Mesendoderm (in vitro differentiated cells): ENCODE results near the gene FADD.

ENCODE experiments used
- DNase-seq: peaks from one replicate; pipeline ENCODE4 v3.0.0; 2013
- H2AK5ac ChIP-seq: 2 replicates; pipeline ENCODE4 v1.6.1; 2013; ENCODE audit warnings: low read length, inconsistent platforms
- H2BK120ac ChIP-seq: 2 replicates; pipeline ENCODE4 v1.6.1; 2013; ENCODE audit warnings: low read depth, mild to moderate bottlenecking, low read length, moderate library complexity, mixed read lengths
- H2BK15ac ChIP-seq: replicated peaks from 2 replicates; pipeline ENCODE4 v1.6.1; 2013; ENCODE audit warnings: low read depth, mild to moderate bottlenecking, moderate library complexity
- H2BK5ac ChIP-seq: 2 replicates; pipeline ENCODE4 v1.6.1; 2013; ENCODE audit warnings: low read length, inconsistent platforms
- H3K18ac ChIP-seq: 2 replicates; pipeline ENCODE4 v1.6.1; 2013; ENCODE audit warnings: mild to moderate bottlenecking, low read length, mixed read lengths
- H3K23ac ChIP-seq: one replicate; pipeline ENCODE4 v1.6.1; 2013; ENCODE audit warnings: low read length
- H3K27ac ChIP-seq: 2 replicates; pipeline ENCODE4 v1.5.1; 2013; ENCODE audit warnings: low read depth, mild to moderate bottlenecking, inconsistent platforms, low read length, moderate library complexity
- H3K27me3 ChIP-seq: 2 replicates; pipeline ENCODE4 v1.6.1; 2013; ENCODE audit warnings: low read length, control low read depth, mild to moderate bottlenecking, inconsistent platforms; ENCODE audit not compliant: insufficient read depth, poor library complexity
- H3K36me3 ChIP-seq: 2 replicates; pipeline ENCODE4 v1.6.1; 2013; ENCODE audit warnings: low read length, inconsistent platforms; ENCODE audit not compliant: control insufficient read depth, insufficient read depth
- H3K4ac ChIP-seq: one replicate; pipeline ENCODE4 v1.6.1; 2013; ENCODE audit warnings: low read depth, mild to moderate bottlenecking, low read length, moderate library complexity
- H3K4me1 ChIP-seq: 2 replicates; pipeline ENCODE4 v1.6.1; 2013; ENCODE audit warnings: low read depth, low read length, inconsistent platforms; ENCODE audit not compliant: control insufficient read depth
- H3K4me2 ChIP-seq: 2 replicates; pipeline ENCODE4 v1.6.1; 2013; ENCODE audit warnings: low read length
- H3K4me3 ChIP-seq: 2 replicates; pipeline ENCODE4 v1.5.1; 2013; ENCODE audit warnings: mild to moderate bottlenecking, low read length
- H3K56ac ChIP-seq: one replicate; pipeline ENCODE4 v1.6.1; 2013; ENCODE audit warnings: low read length
- H3K79me1 ChIP-seq: 2 replicates; pipeline ENCODE4 v1.6.1; 2013; ENCODE audit warnings: low read length, inconsistent platforms
- H3K79me2 ChIP-seq: 2 replicates; pipeline ENCODE4 v1.6.1; 2013; ENCODE audit warnings: mild to moderate bottlenecking, low read length; ENCODE audit not compliant: control insufficient read depth, insufficient read depth
- H3K9ac ChIP-seq: 2 replicates; pipeline ENCODE4 v1.6.1; 2013; ENCODE audit warnings: low read length, inconsistent platforms
- H4K5ac ChIP-seq: one replicate; pipeline ENCODE4 v1.6.1; 2013; ENCODE audit warnings: low read length
- H4K8ac ChIP-seq: one replicate; pipeline ENCODE4 v1.6.1; 2013; ENCODE audit warnings: low read depth, mild to moderate bottlenecking, control low read depth, low read length, moderate library complexity
- WGBS: extraction: QIAGEN DNeasy Blood & Tissue Kit; methylation state at CpG from one replicate; pipeline ENCODE4 v1.1.7; 2013; ENCODE audit warnings: low lambda C conversion rate, missing lambda C conversion rate; ENCODE audit not compliant: insufficient coverage; ENCODE audit errors: extremely low coverage; 5-methylcytosine and 5-hydroxymethylcytosine counted together

The FADD gene

GRCh38 chr11:70233511-70233934, 30.4 kb downstream of the FADD start:
- H3K27me3 ChIP-seq = no peaks in the 10 kb centered on the region
- H4K8ac ChIP-seq = no peak overlapping the region
- H3K4me3 ChIP-seq = no peak overlapping the region
- no peak overlapping the region for H4K5ac ChIP-seq
- H2AK5ac ChIP-seq = no peak overlapping the region
- no peak overlapping the region for H2BK5ac ChIP-seq
- H3K4me1 ChIP-seq = no peaks in the 10 kb centered on the region
- no peak for DNase-seq
- no peaks in the 10 kb centered on the region for H3K79me1 ChIP-seq
- no peak overlapping the region for H3K4ac ChIP-seq
- no peak overlapping the region for H3K4me2 ChIP-seq
- H3K9ac ChIP-seq = no peak overlapping the region
- H3K36me3 ChIP-seq = no peaks in the 10 kb centered on the region
- no peak overlapping the region for H2BK120ac ChIP-seq
- no CpG with 5 or more reads among the region's 11 CpGs for WGBS
- no peak overlapping the region for H2BK15ac ChIP-seq
- no peak overlapping the region for H3K18ac ChIP-seq
- H3K23ac ChIP-seq = no peak overlapping the region
- H3K27ac ChIP-seq = no peak overlapping the region
- H3K79me2 ChIP-seq = no peaks in the 10 kb centered on the region
- H3K56ac ChIP-seq = no peak overlapping the region

GRCh38 chr11:70233962-70234361, 30.9 kb downstream of the FADD start:
- WGBS = no CpG with 5 or more reads among the region's 9 CpGs
- Histone ChIP-seq H4K5ac (no peak overlapping the region), H3K27ac (no peak overlapping the region), H2BK15ac (no peak overlapping the region), H3K4me1 (no peaks in the 10 kb centered on the region), H2BK120ac (no peak overlapping the region), H3K79me1 (no peaks in the 10 kb centered on the region), H3K27me3 (no peaks in the 10 kb centered on the region), H3K18ac (no peak overlapping the region), H3K4me2 (no peak overlapping the region), H3K56ac (no peak overlapping the region), H2BK5ac (no peak overlapping the region), H3K9ac (no peak overlapping the region), H4K8ac (no peak overlapping the region), H3K79me2 (no peaks in the 10 kb centered on the region), H2AK5ac (no peak overlapping the region), H3K4me3 (no peak overlapping the region), H3K4ac (no peak overlapping the region), H3K36me3 (no peaks in the 10 kb centered on the region), H3K23ac (no peak overlapping the region)
- DNase-seq = no peak

- Histone ChIP-seq H3K18ac (no peak overlapping the region), H4K5ac (no peak overlapping the region), H3K4me3 (no peak overlapping the region), H3K4me2 (no peak overlapping the region), H2BK120ac (no peak overlapping the region), H3K23ac (no peak overlapping the region), H3K4ac (no peak overlapping the region), H4K8ac (no peak overlapping the region), H3K4me1 (no peaks in the 10 kb centered on the region), H3K27me3 (no peaks in the 10 kb centered on the region), H2BK15ac (no peak overlapping the region), H3K36me3 (no peaks in the 10 kb centered on the region), H3K79me1 (no peaks in the 10 kb centered on the region), H3K9ac (no peak overlapping the region), H3K79me2 (no peaks in the 10 kb centered on the region), H3K56ac (peak overlapping the region; percentile 42), H2AK5ac (no peak overlapping the region), H3K27ac (no peak overlapping the region), H2BK5ac (no peak overlapping the region)
- no peak for DNase-seq
- WGBS = no CpG with 5 or more reads among the region's 16 CpGs
These were observed 37.2 kb downstream of the FADD start for GRCh38 chr11:70240337-70240736.

GRCh38 chr11:70241709-70242108, 38.6 kb downstream of the FADD start:
- no peak overlapping the region for H2BK15ac ChIP-seq
- H3K79me2 ChIP-seq = no peaks in the 10 kb centered on the region

GRCh38 chr11:70242885-70243284, 39.8 kb downstream of the FADD start:
- Histone ChIP-seq H3K79me2 (no peaks in the 10 kb centered on the region), H3K79me1 (no peaks in the 10 kb centered on the region), H3K56ac (no peak overlapping the region), H3K4me2 (no peak overlapping the region), H3K27me3 (no peaks in the 10 kb centered on the region), H4K5ac (no peak overlapping the region), H3K27ac (no peak overlapping the region), H2BK15ac (no peak overlapping the region), H2BK5ac (no peak overlapping the region), H3K36me3 (no peaks in the 10 kb centered on the region), H3K23ac (no peak overlapping the region), H3K4me3 (no peak overlapping the region), H4K8ac (no peak overlapping the region), H2BK120ac (no peak overlapping the region), H3K9ac (no peak overlapping the region), H3K4me1 (no peaks in the 10 kb centered on the region), H3K18ac (no peak overlapping the region), H3K4ac (no peak overlapping the region), H2AK5ac (no peak overlapping the region)
- DNase-seq = peak; percentile 51
- no CpG with 5 or more reads among the region's 4 CpGs for WGBS

More at GRCh38 chr11:70241709-70242108, 38.6 kb downstream of the FADD start:
- WGBS = no CpG with 5 or more reads among the region's 3 CpGs
- H3K27me3 ChIP-seq = no peaks in the 10 kb centered on the region
- no peak overlapping the region for H3K23ac ChIP-seq
- H2AK5ac ChIP-seq = no peak overlapping the region
- H3K4ac ChIP-seq = no peak overlapping the region
- H3K79me1 ChIP-seq = no peaks in the 10 kb centered on the region
- no peak overlapping the region for H3K27ac ChIP-seq
- no peak overlapping the region for H3K56ac ChIP-seq
- H3K9ac ChIP-seq = no peak overlapping the region
- no peak overlapping the region for H3K18ac ChIP-seq
- no peak overlapping the region for H2BK120ac ChIP-seq
- H2BK5ac ChIP-seq = no peak overlapping the region
- H3K4me3 ChIP-seq = no peak overlapping the region
- no peaks in the 10 kb centered on the region for H3K36me3 ChIP-seq
- no peaks in the 10 kb centered on the region for H3K4me1 ChIP-seq
- no peak for DNase-seq
- H4K8ac ChIP-seq = no peak overlapping the region
- no peak overlapping the region for H4K5ac ChIP-seq
- no peak overlapping the region for H3K4me2 ChIP-seq

GRCh38 chr11:70243912-70244652, 41.0 kb downstream of the FADD start:
- no CpG with 5 or more reads among the region's 15 CpGs for WGBS
- no peak for DNase-seq

More at GRCh38 chr11:70243912-70244652, 41.0 kb downstream of the FADD start:
- Histone ChIP-seq H3K18ac (no peak overlapping the region), H2BK15ac (no peak overlapping the region), H2BK5ac (no peak overlapping the region), H3K23ac (peak overlapping the region; percentile 11), H4K8ac (no peak overlapping the region), H2AK5ac (no peak overlapping the region), H2BK120ac (no peak overlapping the region), H3K4me2 (no peak overlapping the region), H3K4me3 (no peak overlapping the region), H3K27ac (no peak overlapping the region), H3K36me3 (no peaks in the 10 kb centered on the region), H3K79me2 (no peaks in the 10 kb centered on the region), H3K79me1 (no peaks in the 10 kb centered on the region), H3K56ac (no peak overlapping the region), H3K4ac (no peak overlapping the region), H3K27me3 (no peaks in the 10 kb centered on the region), H3K9ac (no peak overlapping the region), H3K4me1 (no peaks in the 10 kb centered on the region), H4K5ac (no peak overlapping the region)
